HCT116 (cell line): ENCODE measurements around the gene CSRP1.

Experiments used
- TF ChIP-seq, protein P1 (sequence below): IDR thresholded peaks from 2 replicates; pipeline ENCODE4 v1.6.1; 2011; ENCODE audit warnings: mild to moderate bottlenecking, low read length, moderate library complexity; ENCODE audit not compliant: insufficient replicate concordance; ENCODE audit errors: extremely low read depth
- TF ChIP-seq, protein P2 (sequence below), 3 experiments: fragments of 200-600 bp in 1 of 3; sonication (generic) in 1 of 3; IDR thresholded peaks in 2 of 3; conservative IDR thresholded peaks in 1 of 3; 2 replicates each; pipeline ENCODE4 v1.5.1; 2012 to 2017; ENCODE audit warnings: low read depth in 2 of 3, low read length in 2 of 3, antibody characterized with exemption in 1 of 3, borderline replicate concordance in 1 of 3, control low read depth in 1 of 3, mild to moderate bottlenecking in 1 of 3, mixed read lengths in 1 of 3, mixed run types in 1 of 3, moderate library complexity in 1 of 3; ENCODE audit not compliant: insufficient read depth in 1 of 3

DNA sequence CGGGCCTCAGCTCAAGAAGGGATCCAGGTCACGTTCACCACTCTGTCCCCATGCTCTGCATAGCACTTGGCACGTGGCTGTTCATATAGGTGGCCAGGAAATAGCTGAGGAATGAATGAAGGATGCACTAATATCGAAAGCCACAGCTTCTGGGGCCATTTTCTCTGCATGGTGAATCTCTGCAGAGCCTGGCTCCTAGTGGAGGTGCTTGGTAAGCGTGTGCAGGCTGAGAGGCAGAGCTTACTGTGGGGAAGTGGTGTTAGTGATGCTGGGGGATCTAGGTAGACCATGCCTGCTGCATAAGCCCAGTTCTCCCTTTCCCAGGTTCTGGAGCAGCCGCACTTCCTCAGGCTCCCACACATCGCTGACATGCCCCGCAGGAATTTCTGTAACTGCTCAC, 8.3 kb downstream of the CSRP1 start:
- TF ChIP-seq, protein P1, sequence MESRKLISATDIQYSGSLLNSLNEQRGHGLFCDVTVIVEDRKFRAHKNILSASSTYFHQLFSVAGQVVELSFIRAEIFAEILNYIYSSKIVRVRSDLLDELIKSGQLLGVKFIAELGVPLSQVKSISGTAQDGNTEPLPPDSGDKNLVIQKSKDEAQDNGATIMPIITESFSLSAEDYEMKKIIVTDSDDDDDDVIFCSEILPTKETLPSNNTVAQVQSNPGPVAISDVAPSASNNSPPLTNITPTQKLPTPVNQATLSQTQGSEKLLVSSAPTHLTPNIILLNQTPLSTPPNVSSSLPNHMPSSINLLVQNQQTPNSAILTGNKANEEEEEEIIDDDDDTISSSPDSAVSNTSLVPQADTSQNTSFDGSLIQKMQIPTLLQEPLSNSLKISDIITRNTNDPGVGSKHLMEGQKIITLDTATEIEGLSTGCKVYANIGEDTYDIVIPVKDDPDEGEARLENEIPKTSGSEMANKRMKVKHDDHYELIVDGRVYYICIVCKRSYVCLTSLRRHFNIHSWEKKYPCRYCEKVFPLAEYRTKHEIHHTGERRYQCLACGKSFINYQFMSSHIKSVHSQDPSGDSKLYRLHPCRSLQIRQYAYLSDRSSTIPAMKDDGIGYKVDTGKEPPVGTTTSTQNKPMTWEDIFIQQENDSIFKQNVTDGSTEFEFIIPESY: no peak
- TF ChIP-seq, protein P2, sequence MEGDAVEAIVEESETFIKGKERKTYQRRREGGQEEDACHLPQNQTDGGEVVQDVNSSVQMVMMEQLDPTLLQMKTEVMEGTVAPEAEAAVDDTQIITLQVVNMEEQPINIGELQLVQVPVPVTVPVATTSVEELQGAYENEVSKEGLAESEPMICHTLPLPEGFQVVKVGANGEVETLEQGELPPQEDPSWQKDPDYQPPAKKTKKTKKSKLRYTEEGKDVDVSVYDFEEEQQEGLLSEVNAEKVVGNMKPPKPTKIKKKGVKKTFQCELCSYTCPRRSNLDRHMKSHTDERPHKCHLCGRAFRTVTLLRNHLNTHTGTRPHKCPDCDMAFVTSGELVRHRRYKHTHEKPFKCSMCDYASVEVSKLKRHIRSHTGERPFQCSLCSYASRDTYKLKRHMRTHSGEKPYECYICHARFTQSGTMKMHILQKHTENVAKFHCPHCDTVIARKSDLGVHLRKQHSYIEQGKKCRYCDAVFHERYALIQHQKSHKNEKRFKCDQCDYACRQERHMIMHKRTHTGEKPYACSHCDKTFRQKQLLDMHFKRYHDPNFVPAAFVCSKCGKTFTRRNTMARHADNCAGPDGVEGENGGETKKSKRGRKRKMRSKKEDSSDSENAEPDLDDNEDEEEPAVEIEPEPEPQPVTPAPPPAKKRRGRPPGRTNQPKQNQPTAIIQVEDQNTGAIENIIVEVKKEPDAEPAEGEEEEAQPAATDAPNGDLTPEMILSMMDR (IDR thresholded peaks at IDR 0.05 in 2 of 3, conservative IDR thresholded peaks at IDR 0.05 in 1 of 3; ENCODE audit: borderline replicate concordance in 1 of 3, insufficient read depth in 1 of 3, low read depth in 2 of 3, low read length in 2 of 3): no peak
